Measurements from ENCODE around the gene SPATA9. TPM values are rescaled to one million over a fixed set of nuclear protein-coding genes. Genes with fewer than 3 reads are reported as not detected.

SPATA9 gene
- total RNA-seq, 1 donor from 2014 or later = 0.33 TPM

- Mint-ChIP-seq H3K4me3 (ENCODE audit: unreplicated experiment) (no peak overlapping the region), H3K27ac (ENCODE audit: unreplicated experiment) (no peak overlapping the region), H3K36me3 (ENCODE audit: low read depth, unreplicated experiment) (peaks cover 3% of the 10 kb centered on the region), H3K4me1 (ENCODE audit: unreplicated experiment) (no peaks in the 10 kb centered on the region), H3K9me3 (ENCODE audit: unreplicated experiment) (no peaks in the 10 kb centered on the region), H3K27me3 (ENCODE audit: unreplicated experiment) (peaks cover 2% of the 10 kb centered on the region)
- no peak for DNase-seq (ENCODE audit: low spot score)
- TF ChIP-seq CTCF (IDR thresholded peaks at IDR 0.05; ENCODE audit: unreplicated experiment) = no peak
Observed at GRCh38 chr5:95610546-95610945, 72.2 kb downstream of the SPATA9 start.

- DNase-seq (ENCODE audit: low spot score) = no peak
- no peak for TF ChIP-seq CTCF (IDR thresholded peaks at IDR 0.05; ENCODE audit: unreplicated experiment)
- Mint-ChIP-seq H3K27ac (ENCODE audit: unreplicated experiment) (no peak overlapping the region), H3K27me3 (ENCODE audit: unreplicated experiment) (peaks cover 2% of the 10 kb centered on the region), H3K36me3 (ENCODE audit: low read depth, unreplicated experiment) (peaks cover 3% of the 10 kb centered on the region), H3K4me1 (ENCODE audit: unreplicated experiment) (no peaks in the 10 kb centered on the region), H3K9me3 (ENCODE audit: unreplicated experiment) (no peaks in the 10 kb centered on the region), H3K4me3 (ENCODE audit: unreplicated experiment) (no peak overlapping the region)
Observed at GRCh38 chr5:95609711-95610110, 73.1 kb downstream of the SPATA9 start.

Other genes with a start within 250 kb of the SPATA9 start
- 80.4 TPM for gene SKIC3, start 128.0 kb downstream of the SPATA9 start, total RNA-seq (ENCODE audit: unreplicated experiment)
- 5.5 TPM for gene ARSK, start 127.9 kb downstream of the SPATA9 start, total RNA-seq (ENCODE audit: unreplicated experiment)
- gene GPR150, start 62.9 kb downstream of the SPATA9 start, total RNA-seq (ENCODE audit: unreplicated experiment) = not detected
- 0.97 TPM for gene RFESD, start 36.2 kb downstream of the SPATA9 start, total RNA-seq (ENCODE audit: unreplicated experiment)
- 22.8 TPM for gene RHOBTB3, start 48.3 kb upstream of the SPATA9 start, total RNA-seq (ENCODE audit: unreplicated experiment)
- 27.5 TPM for gene GLRX, start 139.7 kb upstream of the SPATA9 start, total RNA-seq (ENCODE audit: unreplicated experiment)

Measured in endothelial cell (in vitro differentiated cells).